HG02981 (cell line): ENCODE measurements around the gene RNU4-1.
"Not testable (repeated sequence)": the region's sequence is repeated elsewhere in the genome, so short reads cannot be mapped to it uniquely, and the experiment has no call there.

ENCODE experiments used
- ATAC-seq: cut with Tn5 transposase; IDR thresholded peaks from one replicate; pipeline ENCODE4 v1.9.1; 2021; ENCODE audit warnings: mild to moderate bottlenecking, moderate library complexity; ENCODE audit not compliant: unreplicated experiment

RNU4-1 gene

GRCh38 chr12:120292661-120293531 is at the start of gene RNU4-1:
RNU4-1 (minus strand) TSS chr12:120293237.
- peak; percentile 42 for ATAC-seq

DNA sequence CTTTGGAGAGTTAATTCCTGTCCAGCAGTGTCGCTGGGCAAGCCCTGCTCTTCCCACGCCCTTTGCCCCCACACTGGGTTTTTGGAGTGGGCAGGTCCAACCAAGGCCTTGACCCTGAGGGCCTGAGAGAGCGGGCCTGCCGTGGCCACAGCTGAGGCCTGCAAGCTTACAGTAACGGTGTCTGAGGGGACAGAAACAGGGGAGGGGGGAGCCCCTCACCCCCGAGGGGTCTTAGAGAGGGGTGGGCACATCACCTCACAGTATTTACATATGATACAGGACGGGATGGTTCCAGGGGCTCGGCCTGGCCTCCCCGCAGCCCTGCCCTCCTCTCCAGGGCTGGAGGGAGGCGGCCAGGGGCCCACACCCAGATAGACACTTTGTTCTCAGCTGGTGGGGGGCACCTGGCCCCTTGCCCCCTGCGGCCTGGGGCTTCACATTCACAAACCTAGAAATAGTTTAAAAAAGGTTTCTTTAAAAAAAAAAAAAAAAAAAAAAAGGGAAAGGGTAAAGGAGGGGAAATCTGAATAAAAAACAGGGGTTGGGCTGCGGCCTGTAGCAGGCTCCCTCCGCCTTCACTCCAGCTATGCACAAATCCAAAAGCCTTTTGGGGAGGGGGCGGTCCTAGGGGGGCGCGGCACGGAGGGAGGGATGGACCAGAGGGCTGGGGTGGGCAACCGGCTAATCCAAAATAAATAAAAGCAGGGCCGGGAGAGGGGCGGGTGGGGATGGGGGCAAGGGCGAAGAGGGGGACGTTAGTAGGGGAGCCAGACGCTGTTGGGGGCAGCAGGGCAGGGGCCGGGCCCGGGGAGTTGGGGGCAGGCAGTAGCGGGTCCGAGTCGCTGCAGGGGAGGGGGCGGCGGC is 49.4 kb upstream of the RNU4-1 start:
- no peak for ATAC-seq

- no peak for ATAC-seq
Observed at GRCh38 chr12:120339256-120339655, 46.2 kb upstream of the RNU4-1 start.

DNA sequence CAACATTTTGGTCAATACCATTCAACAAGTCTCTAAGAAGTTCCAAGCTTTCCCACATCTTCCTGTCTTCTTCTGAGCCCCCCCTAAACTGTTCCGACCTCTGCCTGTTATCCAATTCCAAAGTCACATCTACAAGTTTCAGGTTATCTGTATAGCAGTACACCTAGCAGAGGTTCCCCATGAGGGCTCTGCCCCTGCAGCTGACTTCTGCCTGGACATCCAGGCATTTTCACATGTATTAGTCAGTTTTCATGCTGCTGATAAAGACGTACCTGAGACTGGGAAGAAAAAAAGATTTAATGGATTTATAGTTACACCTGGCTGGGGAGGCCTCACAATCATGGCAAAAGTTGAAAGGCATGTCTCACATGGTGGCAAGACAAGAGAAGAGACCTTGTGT is 44.7 kb upstream of the RNU4-1 start:
- ATAC-seq, result no peak

- ATAC-seq, result not testable (repeated sequence)
Observed at GRCh38 chr12:120336392-120336791, 43.4 kb upstream of the RNU4-1 start.

GRCh38 chr12:120335447-120335846 is 42.4 kb upstream of the RNU4-1 start:
- ATAC-seq, result not testable (repeated sequence)

- no peak for ATAC-seq
Observed at GRCh38 chr12:120332523-120332922, 39.5 kb upstream of the RNU4-1 start.

GRCh38 chr12:120332041-120332440 is 39.0 kb upstream of the RNU4-1 start:
- no peak for ATAC-seq

GRCh38 chr12:120331390-120331789 is 38.4 kb upstream of the RNU4-1 start:
- no peak for ATAC-seq

DNA sequence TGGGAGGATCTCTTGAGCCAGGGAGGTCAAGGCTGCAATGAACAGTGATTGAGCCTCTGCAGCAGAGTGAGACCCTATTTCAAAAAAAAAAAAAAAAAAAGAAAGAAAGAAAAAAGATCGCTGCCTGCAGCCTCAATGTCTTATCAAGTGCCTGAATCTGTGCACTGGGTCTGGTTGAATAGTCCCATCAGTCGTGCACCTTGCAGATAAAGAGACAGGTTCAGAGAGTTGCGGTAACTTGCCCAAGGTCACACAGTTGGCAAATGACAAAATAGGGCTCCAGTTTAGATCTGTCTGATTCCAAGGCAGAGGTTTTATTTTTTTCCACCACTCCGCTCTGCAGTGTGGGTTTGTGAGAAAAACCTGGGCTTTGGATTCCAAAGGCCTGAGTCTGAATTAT is 35.2 kb upstream of the RNU4-1 start:
- ATAC-seq, result no peak

GRCh38 chr12:120327593-120327992 is 34.6 kb upstream of the RNU4-1 start, which contains the start of gene PLA2G1B:
PLA2G1B (minus strand) TSS chr12:120327779; CDS start chr12:120327753, 26 bp downstream.
- ATAC-seq, result no peak

DNA sequence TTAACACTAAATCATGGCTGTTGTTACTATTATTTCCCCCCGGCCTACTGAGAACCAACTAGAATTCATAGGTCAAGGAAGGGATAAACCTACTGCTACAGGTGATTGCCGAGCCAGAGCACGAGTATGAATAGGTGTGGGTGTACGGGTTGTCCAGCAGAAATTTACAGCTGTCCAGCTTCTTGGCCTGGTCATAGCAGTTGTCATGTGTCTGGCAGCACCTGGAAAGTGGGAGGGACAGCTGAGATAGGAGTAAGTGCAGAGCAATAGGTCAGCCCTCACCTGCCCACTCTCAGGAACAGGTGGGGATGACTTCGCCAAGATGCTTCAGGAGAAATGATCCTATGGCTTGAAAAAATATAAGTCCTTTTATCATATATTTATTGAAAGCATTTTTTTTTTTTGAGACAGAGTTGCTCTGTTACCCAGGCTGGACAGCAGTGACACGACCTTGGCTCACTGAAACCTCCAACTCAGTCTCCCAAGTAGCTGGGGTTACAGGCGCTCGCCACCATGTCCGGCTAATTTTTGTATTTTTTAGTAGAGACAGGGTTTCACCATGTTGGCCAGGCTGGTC is 31.9 kb upstream of the RNU4-1 start:
- ATAC-seq, result no peak

DNA sequence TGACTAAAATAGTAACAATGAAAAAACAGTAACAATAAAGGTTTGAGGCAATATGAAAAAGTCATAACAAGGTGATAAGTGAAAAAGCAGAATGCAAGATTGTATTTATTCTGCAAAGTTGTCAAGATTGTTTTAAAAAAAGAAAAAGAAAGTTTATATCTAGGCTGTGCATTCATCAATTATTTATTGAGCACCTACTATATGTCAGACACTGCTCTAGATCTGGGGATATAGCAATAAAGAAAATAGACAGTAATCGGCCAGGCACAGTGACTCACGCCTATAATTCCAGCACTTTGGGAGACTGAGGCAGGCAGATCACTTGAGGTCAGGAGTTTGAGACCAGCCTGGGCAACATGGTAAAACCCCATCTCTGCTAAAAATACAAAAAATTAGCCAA is 30.7 kb upstream of the RNU4-1 start:
- no peak for ATAC-seq

DNA sequence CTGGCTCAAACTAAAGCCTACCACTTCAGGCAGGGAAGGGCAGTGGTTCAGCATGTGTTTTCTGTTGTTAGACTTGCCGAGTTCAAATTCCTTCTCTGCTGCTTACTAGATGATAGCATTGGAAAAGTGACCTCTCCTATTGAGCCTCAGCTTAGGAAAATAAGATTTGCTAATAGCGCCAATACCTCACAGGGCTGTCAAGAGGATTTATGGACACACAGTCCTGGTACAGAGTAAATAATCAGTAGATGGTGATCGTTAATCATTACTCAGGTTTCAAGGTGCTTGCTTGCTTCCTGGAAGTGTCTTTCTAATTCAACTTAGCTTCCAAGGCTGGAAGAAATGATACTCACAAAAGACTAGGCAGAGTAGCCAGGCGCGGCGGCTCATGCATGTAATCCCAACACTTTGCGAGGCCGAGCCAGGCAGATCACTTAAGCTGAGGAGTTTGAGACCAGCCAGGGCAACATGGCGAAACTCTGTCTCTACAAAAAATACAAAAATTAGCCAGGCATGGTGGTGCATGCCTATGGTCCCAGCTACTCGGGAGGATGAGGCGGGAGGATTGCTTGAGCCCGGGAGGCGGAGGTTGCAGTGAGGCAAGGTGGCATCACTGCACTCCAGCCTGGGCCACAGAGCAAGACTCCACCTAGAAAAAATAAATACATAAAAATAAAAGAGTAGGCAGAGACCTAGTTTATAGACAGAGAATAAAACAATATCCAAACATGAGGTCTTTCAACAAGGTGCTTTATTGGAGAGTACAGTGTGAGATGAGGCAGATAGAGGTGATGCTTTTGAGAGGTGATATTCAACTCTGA is 28.6 kb upstream of the RNU4-1 start:
- ATAC-seq, result no peak

DNA sequence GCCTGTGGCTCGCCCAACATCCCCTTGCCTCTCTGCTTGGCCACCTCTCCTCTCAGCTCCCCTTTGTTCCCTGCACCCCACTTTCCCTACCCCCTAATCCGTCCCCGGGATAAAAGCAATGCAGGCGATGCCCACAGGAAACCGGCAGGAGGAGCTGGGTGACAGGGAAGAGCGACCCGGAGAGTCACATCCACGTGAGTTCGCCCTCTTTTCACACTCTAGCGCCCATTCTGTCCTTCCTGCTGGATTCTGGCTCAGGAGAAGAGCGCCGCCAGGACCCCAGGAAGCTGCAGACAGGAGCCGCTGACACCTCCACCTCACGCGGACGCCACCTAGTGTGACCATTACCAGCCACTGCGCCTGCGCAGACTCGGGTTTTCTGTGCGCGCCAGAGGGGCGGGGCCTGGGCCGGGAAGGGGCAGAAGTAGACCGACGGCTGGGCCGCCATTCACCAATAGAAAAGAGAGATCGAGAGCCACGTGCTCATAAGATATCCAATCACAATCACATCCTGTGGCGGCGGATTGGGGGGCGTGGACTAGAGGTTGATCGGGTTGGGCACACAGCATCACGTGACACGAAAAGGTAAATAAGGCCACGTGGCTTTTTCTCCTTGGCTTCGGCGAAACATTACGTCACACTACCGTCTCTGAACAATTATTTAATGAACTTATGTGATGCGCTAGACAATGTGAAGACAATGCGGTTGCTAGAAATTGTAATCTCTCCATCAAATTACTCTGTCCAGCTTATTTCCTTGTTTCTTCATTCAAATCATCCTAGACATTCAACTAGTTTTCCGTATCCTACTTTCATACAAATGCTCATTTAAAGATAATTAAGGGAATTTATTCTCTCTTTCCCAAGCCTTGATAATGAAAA is 24.4 kb upstream of the RNU4-1 start:
- peak; percentile 98 for ATAC-seq

DNA sequence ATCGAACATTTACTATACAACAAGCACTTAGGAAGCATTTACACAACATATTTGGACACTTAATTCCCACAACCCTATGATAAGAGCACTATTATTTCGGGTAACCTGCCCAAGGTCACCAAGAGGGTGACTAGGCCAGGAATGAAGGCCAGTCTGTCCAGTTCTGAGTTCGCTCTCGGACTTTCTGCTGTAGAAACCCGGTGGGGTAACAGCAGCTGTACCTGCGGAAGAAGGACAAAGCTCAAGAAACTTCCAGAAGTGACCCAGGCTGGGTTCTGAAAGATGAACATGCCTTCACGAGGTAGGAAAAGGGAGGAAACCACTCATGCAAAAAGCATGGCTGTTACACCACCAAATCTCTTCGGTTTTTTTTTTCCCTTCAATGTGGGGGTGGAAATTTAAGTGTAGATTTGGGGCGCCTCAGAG is 23.8 kb upstream of the RNU4-1 start:
- ATAC-seq, result no peak

- no peak for ATAC-seq
Observed at GRCh38 chr12:120314220-120314619, 21.2 kb upstream of the RNU4-1 start.

DNA sequence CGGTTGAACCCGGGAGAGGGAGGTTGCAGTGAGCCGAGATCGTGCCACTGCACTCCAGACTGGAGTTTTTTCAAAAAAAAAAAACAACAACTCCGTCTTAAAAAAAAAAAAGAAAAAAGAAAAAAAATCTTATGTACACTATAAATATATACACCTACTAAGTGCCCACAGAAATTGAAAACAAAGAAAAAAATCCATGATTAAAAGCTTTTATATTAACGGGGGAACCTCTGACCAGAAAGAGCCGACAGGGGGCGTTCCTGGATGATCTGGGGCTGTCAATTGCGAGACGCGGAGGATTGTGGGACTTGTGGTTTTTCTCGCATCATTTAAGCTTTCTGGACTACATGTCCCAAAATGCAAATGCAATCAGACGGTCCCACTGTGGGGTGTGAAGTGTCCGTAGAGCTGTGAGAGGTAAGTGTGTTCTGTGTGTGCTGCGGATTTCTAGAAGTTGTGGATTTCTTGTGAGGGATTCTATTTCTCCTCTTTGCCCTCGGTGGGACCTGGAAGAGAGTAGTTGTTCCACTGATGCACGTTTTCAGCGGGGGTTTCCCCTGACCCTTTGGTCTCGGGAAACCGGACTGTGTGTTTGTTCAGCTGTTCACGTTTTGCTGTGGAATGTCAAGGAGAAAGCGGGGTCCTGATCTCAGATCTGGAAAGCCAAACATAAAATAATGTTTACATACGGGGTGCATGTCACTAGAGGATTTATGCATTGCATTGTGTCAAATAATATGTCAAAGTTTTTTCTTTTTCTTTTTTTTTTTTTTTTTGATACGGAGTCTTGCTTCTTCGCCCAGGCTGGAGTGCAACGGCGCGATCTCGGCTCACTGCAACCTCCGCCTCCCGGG is 9.2 kb upstream of the RNU4-1 start, which contains the start of gene SIRT4:
SIRT4 (plus strand) TSS at position 360 of the 854 bp plus-strand sequence. CDS start 1,241 bp downstream, outside the sequence.
- ATAC-seq, result peak; percentile 92

DNA sequence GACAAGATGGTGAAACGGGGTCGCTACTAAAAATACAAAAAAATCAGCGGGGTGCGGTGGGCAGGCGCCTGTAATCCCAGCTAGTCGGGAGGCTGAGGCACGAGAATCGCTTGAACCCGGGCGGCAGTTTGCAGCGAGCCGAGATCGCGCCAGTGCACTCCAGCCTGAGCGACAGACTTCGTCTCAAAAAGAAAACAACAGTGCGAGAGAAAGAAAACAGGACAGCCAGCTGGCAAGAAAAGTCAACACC is 701 bp downstream of the RNU4-1 start:
- ATAC-seq, result peak; percentile 0
